ENCODE data around the gene TENM4.
"Not testable (repeated sequence)": the region's sequence is repeated elsewhere in the genome, so short reads cannot be mapped to it uniquely, and the experiment has no call there.

Gene TENM4

DNA sequence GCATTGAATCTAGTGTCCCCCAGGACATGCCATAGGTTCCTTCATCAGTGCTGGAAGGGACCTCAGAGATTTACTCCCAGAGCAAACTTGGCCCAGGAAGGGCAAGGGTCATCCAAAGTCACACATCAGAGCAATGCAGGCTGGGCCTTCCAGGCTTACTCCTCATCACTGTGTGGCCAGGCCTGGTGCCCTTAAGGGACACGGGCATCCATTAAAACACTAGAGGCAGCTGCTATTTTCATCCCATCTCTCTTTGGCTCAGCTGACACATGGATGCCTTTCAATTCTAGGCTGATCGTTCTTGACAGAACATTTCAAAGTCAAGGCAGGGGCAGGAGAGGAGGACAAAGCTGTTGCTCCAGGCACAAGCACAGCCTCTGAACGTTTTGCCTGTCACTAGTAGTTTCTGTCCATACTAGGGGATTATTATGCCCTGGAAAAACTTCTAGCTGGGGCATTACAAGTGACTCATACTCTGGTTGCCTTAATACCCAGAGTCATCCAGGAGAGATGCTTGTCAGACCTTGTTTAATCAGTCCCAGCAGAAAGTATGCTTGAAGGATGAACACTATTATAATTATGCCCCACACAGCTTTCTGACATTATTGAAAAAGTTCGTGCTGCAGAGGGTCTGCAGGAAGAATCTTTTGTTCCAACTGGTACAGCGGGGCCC, 240.3 kb downstream of the TENM4 start:
- H3K36me3 ChIP-seq (ENCODE audit: control insufficient read depth in 1 of 2, insufficient read depth in 2 of 2, low read length in 2 of 2): no peaks in the 10 kb centered on the region
- no peaks in the 10 kb centered on the region for H3K9me3 ChIP-seq (ENCODE audit: control insufficient read depth in 1 of 2, low read length in 2 of 2)
- no peaks in the 10 kb centered on the region for H3K27me3 ChIP-seq (ENCODE audit: low read depth, low read length)
- H3K4me1 ChIP-seq (ENCODE audit: control insufficient read depth in 1 of 2, insufficient read depth in 2 of 2, low read length in 2 of 2): no peaks in the 10 kb centered on the region
- H3K27ac ChIP-seq (ENCODE audit: low read length): no peak overlapping the region
- no peak overlapping the region for H3K4me3 ChIP-seq (ENCODE audit: low read depth in 1 of 2, low read length in 2 of 2)

DNA sequence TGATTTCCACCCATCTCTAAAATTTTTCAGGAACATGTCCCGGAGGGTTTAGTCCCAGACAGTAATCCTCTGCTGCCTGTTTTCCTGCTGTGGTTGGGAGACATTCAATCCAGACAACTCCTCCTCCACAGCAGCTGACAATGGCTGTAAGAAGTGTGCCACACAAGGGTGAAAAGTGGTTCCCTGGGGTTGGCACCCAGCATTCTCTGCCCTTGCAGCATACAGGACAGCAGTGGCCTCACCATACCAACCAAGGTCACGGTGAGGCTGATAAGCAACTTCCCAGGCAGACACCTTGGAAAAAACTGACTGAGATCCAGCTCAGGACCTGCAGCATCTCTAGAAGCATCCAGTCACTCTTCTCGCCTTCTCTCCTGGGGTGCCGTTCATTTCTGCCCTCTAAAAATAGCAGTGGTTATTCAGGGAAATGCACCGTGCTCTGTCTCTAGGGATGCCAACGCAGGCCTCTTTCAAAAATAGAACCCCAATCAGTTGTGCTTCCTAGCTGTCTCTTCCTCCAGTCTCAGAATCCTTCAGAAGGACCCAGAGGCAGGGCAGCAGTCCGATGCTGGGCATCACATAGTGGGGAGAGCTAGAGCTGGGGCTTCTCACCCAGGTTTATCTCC, 241.0 kb downstream of the TENM4 start:
- no peak overlapping the region for H3K4me3 ChIP-seq (ENCODE audit: low read depth in 1 of 2, low read length in 2 of 2)
- no peaks in the 10 kb centered on the region for H3K4me1 ChIP-seq (ENCODE audit: control insufficient read depth in 1 of 2, insufficient read depth in 2 of 2, low read length in 2 of 2)
- H3K27ac ChIP-seq (ENCODE audit: low read length): no peak overlapping the region
- H3K9me3 ChIP-seq (ENCODE audit: control insufficient read depth in 1 of 2, low read length in 2 of 2): no peaks in the 10 kb centered on the region
- no peaks in the 10 kb centered on the region for H3K36me3 ChIP-seq (ENCODE audit: control insufficient read depth in 1 of 2, insufficient read depth in 2 of 2, low read length in 2 of 2)
- H3K27me3 ChIP-seq (ENCODE audit: low read depth, low read length): no peaks in the 10 kb centered on the region

DNA sequence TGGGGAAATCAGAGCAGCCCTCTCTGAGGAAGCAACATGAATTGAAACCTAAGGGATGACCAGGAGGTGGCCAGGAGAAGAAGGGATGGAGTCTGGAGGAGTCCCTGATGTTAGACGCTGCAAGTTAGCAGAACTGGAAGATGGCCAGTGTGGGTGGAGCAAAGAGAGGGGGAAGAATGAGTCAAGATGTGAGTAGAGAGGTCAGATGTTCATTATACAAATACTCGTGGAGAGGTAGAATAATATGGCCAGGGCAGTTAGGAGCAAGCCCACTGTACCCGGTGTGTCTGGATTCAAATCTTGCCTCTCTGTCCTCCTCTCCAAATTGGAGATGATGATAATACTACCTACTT, 242.0 kb downstream of the TENM4 start:
- no peaks in the 10 kb centered on the region for H3K4me1 ChIP-seq (ENCODE audit: control insufficient read depth in 1 of 2, insufficient read depth in 2 of 2, low read length in 2 of 2)
- H3K27ac ChIP-seq (ENCODE audit: low read length): no peak overlapping the region
- H3K9me3 ChIP-seq (ENCODE audit: control insufficient read depth in 1 of 2, low read length in 2 of 2): no peaks in the 10 kb centered on the region
- no peaks in the 10 kb centered on the region for H3K27me3 ChIP-seq (ENCODE audit: low read depth, low read length)
- H3K36me3 ChIP-seq (ENCODE audit: control insufficient read depth in 1 of 2, insufficient read depth in 2 of 2, low read length in 2 of 2): no peaks in the 10 kb centered on the region
- no peak overlapping the region for H3K4me3 ChIP-seq (ENCODE audit: low read depth in 1 of 2, low read length in 2 of 2)

DNA sequence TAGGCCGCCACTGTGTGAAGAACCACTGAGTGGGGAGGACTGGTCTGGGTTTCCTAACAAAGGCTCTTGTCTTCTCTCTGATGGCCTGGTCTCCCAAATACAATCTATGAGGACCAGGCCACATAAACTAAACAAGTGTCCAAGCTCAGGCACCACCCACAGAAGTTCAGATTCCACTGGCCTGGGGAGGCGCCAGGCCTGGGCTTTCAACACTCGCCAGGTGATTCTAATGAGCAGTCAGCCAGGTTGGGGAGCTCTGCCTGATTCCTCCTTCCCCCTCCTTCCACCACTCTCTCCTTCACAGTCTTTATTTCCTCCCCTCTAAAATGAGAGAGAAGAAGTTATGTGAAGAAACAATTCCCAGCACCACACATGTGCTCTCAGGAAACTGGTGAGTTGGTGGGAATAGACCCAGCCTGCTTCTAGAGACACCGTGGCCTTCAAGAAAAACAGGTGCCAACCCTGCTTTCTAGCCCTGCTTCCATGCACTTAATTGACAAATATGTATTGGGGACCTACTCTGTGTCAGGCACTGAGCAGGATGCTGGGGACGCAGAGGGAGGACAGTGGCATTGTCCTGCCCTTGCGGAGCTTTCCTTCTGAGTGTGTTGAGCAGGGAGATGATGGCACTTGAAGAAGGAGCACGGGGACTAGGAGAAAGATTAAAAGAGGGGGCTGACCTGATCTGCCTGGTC, 242.5 kb downstream of the TENM4 start:
- Histone ChIP-seq H3K27ac (ENCODE audit: low read length) (no peak overlapping the region), H3K27me3 (ENCODE audit: low read depth, low read length) (no peaks in the 10 kb centered on the region), H3K4me1 (ENCODE audit: control insufficient read depth in 1 of 2, insufficient read depth in 2 of 2, low read length in 2 of 2) (no peaks in the 10 kb centered on the region), H3K36me3 (ENCODE audit: control insufficient read depth in 1 of 2, insufficient read depth in 2 of 2, low read length in 2 of 2) (no peaks in the 10 kb centered on the region), H3K4me3 (ENCODE audit: low read depth in 1 of 2, low read length in 2 of 2) (no peak overlapping the region), H3K9me3 (ENCODE audit: control insufficient read depth in 1 of 2, low read length in 2 of 2) (no peaks in the 10 kb centered on the region)

DNA sequence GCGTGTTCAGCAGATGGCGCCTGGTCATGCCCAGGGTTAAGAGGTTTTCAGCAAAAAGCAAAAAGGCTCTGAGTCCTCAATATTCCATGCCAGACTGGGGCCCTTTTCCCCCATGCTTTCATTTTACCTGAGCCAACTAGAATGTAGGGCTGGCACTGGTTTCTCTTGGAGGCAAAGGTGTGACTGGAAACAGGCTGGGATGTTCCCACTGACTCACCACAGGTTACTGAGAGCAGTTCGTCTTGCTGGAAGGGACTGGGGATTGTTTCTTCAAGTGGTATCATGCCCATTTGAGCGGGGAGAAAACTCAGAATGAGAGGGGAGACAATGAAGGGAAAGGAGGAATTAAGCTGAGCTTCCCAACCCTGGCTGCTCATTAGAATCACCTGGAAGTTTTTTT, 243.9 kb downstream of the TENM4 start:
- H3K4me3 ChIP-seq (ENCODE audit: low read depth in 1 of 2, low read length in 2 of 2): no peak overlapping the region
- H3K27me3 ChIP-seq (ENCODE audit: low read depth, low read length): no peaks in the 10 kb centered on the region
- no peak overlapping the region for H3K27ac ChIP-seq (ENCODE audit: low read length)
- H3K4me1 ChIP-seq (ENCODE audit: control insufficient read depth in 1 of 2, insufficient read depth in 2 of 2, low read length in 2 of 2): no peaks in the 10 kb centered on the region
- H3K36me3 ChIP-seq (ENCODE audit: control insufficient read depth in 1 of 2, insufficient read depth in 2 of 2, low read length in 2 of 2): no peaks in the 10 kb centered on the region
- no peaks in the 10 kb centered on the region for H3K9me3 ChIP-seq (ENCODE audit: control insufficient read depth in 1 of 2, low read length in 2 of 2)

DNA sequence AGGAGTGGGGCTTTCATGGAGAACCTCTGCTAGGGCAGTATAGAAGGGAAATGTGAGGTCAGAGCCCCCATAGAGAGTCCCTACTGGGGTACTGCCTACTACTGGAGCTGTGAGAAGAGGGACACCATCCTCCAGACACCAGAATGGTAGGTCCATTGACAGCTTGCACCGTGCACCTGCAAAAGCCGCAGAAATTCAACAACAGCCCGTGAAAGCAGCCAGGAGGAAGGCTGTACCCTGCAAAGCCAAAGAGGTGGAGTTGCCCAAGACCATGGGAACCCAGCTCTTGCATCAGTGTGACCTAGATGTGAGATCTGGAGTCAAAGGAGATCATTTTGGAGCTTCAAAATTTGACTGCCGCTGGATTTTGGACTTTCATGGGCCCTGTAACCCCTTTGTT, 245.6 kb downstream of the TENM4 start:
- no peaks in the 10 kb centered on the region for H3K9me3 ChIP-seq (ENCODE audit: control insufficient read depth in 1 of 2, low read length in 2 of 2)
- no peaks in the 10 kb centered on the region for H3K27me3 ChIP-seq (ENCODE audit: low read depth, low read length)
- H3K36me3 ChIP-seq (ENCODE audit: control insufficient read depth in 1 of 2, insufficient read depth in 2 of 2, low read length in 2 of 2): no peaks in the 10 kb centered on the region
- no peaks in the 10 kb centered on the region for H3K4me1 ChIP-seq (ENCODE audit: control insufficient read depth in 1 of 2, insufficient read depth in 2 of 2, low read length in 2 of 2)
- no peak overlapping the region for H3K27ac ChIP-seq (ENCODE audit: low read length)
- H3K4me3 ChIP-seq (ENCODE audit: low read depth in 1 of 2, low read length in 2 of 2): no peak overlapping the region

DNA sequence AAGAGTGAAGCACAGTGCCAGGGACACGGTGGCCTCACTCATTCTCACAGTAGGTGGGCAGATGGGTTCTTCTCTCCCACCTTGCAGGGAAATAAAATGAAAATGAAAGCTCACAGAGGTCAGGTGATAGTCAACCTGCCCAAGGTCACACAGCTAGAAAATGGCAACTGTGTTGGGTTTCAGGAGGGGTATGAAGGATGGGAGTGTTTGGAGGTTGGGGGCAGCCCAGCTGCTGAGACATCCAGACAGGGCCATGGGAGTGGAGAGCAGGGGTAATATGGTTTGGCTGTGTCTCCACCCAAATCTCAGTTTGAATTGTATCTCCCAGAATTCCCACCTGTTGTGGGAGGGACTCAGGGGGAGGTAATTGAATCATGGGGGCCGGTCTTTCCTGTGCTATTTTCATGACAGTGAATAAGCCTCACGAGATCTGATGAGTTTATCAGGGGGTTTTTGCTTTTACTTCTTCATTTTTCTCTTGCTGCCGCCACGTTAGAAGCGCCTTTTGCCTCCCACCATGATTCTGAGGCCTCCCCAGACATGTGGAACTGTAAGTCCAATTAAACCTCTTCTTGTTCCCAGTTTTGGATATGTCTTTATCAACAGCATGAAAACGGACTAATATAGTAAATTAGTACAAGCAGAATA, 247.0 kb downstream of the TENM4 start:
- Histone ChIP-seq H3K4me3 (ENCODE audit: low read depth in 1 of 2, low read length in 2 of 2) (no peak overlapping the region), H3K9me3 (ENCODE audit: control insufficient read depth in 1 of 2, low read length in 2 of 2) (no peaks in the 10 kb centered on the region), H3K4me1 (ENCODE audit: control insufficient read depth in 1 of 2, insufficient read depth in 2 of 2, low read length in 2 of 2) (no peaks in the 10 kb centered on the region), H3K27me3 (ENCODE audit: low read depth, low read length) (no peaks in the 10 kb centered on the region), H3K36me3 (ENCODE audit: control insufficient read depth in 1 of 2, insufficient read depth in 2 of 2, low read length in 2 of 2) (no peaks in the 10 kb centered on the region), H3K27ac (ENCODE audit: low read length) (no peak overlapping the region)

DNA sequence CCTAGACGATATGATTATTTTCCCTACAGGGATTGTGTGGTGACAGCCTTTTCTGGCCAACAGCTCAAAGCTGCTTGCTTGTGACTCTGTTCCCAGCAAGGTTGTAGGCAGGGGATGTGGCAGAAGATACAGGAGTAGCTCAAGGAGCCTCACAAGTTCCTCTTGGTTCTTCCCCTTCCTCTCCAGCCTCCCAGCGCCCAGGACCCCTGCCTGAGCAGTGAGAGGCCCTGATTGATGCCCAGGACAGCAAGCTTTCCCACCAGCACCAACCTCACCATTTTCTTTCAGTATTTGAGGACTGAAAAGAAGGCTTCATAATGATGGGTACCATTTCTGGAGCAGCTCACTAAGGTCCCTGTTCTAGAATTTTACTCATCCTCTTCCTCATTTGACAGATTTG, 248.0 kb downstream of the TENM4 start:
- no peaks in the 10 kb centered on the region for H3K36me3 ChIP-seq (ENCODE audit: control insufficient read depth in 1 of 2, insufficient read depth in 2 of 2, low read length in 2 of 2)
- no peak overlapping the region for H3K4me3 ChIP-seq (ENCODE audit: low read depth in 1 of 2, low read length in 2 of 2)
- no peaks in the 10 kb centered on the region for H3K27me3 ChIP-seq (ENCODE audit: low read depth, low read length)
- peaks cover 0 to 3% of the 10 kb centered on the region in 2 donors for H3K9me3 ChIP-seq (ENCODE audit: control insufficient read depth in 1 of 2, low read length in 2 of 2)
- H3K27ac ChIP-seq (ENCODE audit: low read length): no peak overlapping the region
- H3K4me1 ChIP-seq (ENCODE audit: control insufficient read depth in 1 of 2, insufficient read depth in 2 of 2, low read length in 2 of 2): no peaks in the 10 kb centered on the region

DNA sequence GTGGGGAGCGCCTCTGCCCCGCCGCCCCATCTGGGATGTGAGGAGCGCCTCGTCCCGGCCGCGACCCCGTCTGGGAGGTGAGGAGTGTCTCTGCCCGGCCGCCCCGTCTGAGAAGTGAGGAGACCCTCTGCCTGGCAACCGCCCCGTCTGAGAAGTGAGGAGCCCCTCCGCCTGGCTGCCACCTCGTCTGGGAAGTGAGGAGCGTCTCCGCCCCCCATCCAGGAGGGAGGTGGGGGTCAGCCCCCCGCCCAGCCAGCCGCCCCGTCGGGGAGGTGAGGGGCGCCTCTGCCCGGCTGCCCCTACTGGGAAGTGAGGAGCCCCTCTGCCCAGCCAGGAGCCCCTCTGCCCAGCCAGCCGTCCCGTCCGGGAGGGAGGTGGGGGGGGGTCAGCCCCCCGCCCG, 249.1 kb downstream of the TENM4 start:
- H3K27ac ChIP-seq (ENCODE audit: low read length); H3K4me3 ChIP-seq (ENCODE audit: low read depth in 1 of 2, low read length in 2 of 2); H3K4me1 ChIP-seq (ENCODE audit: control insufficient read depth in 1 of 2, insufficient read depth in 2 of 2, low read length in 2 of 2); H3K9me3 ChIP-seq (ENCODE audit: control insufficient read depth in 1 of 2, low read length in 2 of 2); H3K27me3 ChIP-seq (ENCODE audit: low read depth, low read length); H3K36me3 ChIP-seq (ENCODE audit: control insufficient read depth in 1 of 2, insufficient read depth in 2 of 2, low read length in 2 of 2): not testable (repeated sequence)

DNA sequence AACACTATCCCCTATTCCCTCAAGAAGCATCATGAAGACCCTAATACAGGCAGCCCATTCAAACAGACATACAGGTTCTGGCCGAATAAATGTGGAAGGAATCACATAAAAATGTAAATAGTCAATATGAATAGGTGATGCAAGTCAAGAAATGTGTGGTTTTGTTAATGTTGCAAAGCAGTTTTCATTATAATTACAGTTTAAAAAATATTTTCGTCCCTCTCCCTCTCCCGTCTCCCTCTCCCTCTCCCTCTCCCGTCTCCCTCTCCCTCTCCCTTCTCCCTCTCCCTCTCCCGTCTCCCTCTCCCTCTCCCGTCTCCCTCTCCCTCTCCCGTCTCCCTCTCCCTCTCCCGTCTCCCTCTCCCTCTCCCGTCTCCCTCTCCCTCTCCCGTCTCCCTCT, 250.3 kb downstream of the TENM4 start:
- H3K27me3 ChIP-seq (ENCODE audit: low read depth, low read length); H3K4me1 ChIP-seq (ENCODE audit: control insufficient read depth in 1 of 2, insufficient read depth in 2 of 2, low read length in 2 of 2); H3K27ac ChIP-seq (ENCODE audit: low read length); H3K4me3 ChIP-seq (ENCODE audit: low read depth in 1 of 2, low read length in 2 of 2); H3K9me3 ChIP-seq (ENCODE audit: control insufficient read depth in 1 of 2, low read length in 2 of 2); H3K36me3 ChIP-seq (ENCODE audit: control insufficient read depth in 1 of 2, insufficient read depth in 2 of 2, low read length in 2 of 2): not testable (repeated sequence)

DNA sequence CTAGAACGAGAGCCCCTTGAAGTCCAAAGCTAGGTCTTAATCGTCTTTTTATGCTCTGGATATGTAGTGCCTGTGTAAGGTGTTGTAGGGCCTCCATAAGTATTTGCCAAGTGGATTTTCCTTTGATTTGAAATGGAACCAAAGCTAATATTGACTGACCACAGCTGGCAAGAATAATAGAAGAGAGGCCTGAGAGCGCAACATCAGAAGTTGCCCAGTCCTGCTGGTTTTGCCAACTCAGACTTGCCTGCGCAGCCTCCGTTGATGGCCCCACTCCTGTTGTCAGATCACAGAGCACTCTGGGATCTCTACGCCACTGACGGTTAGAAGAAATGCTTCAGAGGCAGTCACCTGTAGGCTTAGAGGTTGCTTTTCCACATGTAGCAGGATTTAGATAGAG, 251.2 kb downstream of the TENM4 start:
- Histone ChIP-seq H3K36me3 (ENCODE audit: control insufficient read depth in 1 of 2, insufficient read depth in 2 of 2, low read length in 2 of 2) (no peaks in the 10 kb centered on the region), H3K4me3 (ENCODE audit: low read depth in 1 of 2, low read length in 2 of 2) (no peak overlapping the region), H3K4me1 (ENCODE audit: control insufficient read depth in 1 of 2, insufficient read depth in 2 of 2, low read length in 2 of 2) (no peaks in the 10 kb centered on the region), H3K27me3 (ENCODE audit: low read depth, low read length) (no peaks in the 10 kb centered on the region), H3K27ac (ENCODE audit: low read length) (no peak overlapping the region), H3K9me3 (ENCODE audit: control insufficient read depth in 1 of 2, low read length in 2 of 2) (peaks cover 0 to 5% of the 10 kb centered on the region in 2 donors)

All from muscle layer of duodenum (tissue), 2 donors.